GM21723 (cell line): ENCODE measurements around the gene SLC39A12.

Source experiments
- ATAC-seq: cut with Tn5 transposase; IDR thresholded peaks from one replicate; pipeline ENCODE4 v1.9.1; 2021; ENCODE audit warnings: mild to moderate bottlenecking, moderate library complexity; ENCODE audit not compliant: unreplicated experiment

Gene SLC39A12

GRCh38 chr10:18043148-18044006, 91.7 kb downstream of the SLC39A12 start:
- no peak for ATAC-seq

- ATAC-seq, result no peak
Observed at GRCh38 chr10:18044976-18045720, 93.4 kb downstream of the SLC39A12 start.

GRCh38 chr10:18056583-18056982, 104.9 kb downstream of the SLC39A12 start:
- ATAC-seq, result no peak

- no peak for ATAC-seq
Observed at GRCh38 chr10:18059826-18060559, 108.3 kb downstream of the SLC39A12 start.

GRCh38 chr10:18066947-18067346, 115.2 kb downstream of the SLC39A12 start:
- no peak for ATAC-seq

GRCh38 chr10:18068401-18068800, 116.7 kb downstream of the SLC39A12 start:
- ATAC-seq, result no peak

- ATAC-seq, result no peak
Observed at GRCh38 chr10:18071591-18071990, 119.9 kb downstream of the SLC39A12 start.

GRCh38 chr10:18073314-18073713, 121.6 kb downstream of the SLC39A12 start:
- no peak for ATAC-seq

GRCh38 chr10:18075881-18076280, 124.2 kb downstream of the SLC39A12 start:
- ATAC-seq, result no peak

- ATAC-seq, result no peak
Observed at GRCh38 chr10:18079665-18080295, 128.1 kb downstream of the SLC39A12 start.

GRCh38 chr10:18082381-18082780, 130.7 kb downstream of the SLC39A12 start:
- ATAC-seq, result no peak

- ATAC-seq, result no peak
Observed at GRCh38 chr10:18085855-18086254, 134.1 kb downstream of the SLC39A12 start.

- no peak for ATAC-seq
Observed at GRCh38 chr10:18086746-18087145, 135.0 kb downstream of the SLC39A12 start.

GRCh38 chr10:18087355-18087754, 135.6 kb downstream of the SLC39A12 start:
- no peak for ATAC-seq
